ENCODE results near the gene EYS.

The EYS gene

DNA sequence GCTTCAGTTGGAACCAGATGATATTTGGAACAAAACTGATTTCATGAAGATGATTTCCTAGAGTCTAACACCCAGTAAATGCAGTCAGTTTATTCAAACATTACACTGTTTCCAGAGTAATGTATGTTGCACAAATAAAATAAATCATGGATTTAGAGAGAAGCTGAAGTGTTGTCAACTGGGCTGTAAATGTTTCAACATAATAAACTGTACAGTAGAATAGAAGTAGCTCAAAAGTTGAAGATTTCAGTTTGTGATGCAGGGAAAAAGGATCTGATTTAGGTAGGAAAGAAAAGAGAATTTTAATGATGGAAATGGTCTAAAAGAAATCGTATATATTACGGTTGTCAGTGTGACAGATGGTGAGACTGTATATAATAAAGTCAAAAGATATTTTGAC lies 985.2 kb downstream of the EYS start:
- no peak for DNase-seq (ENCODE audit: low spot score)

DNA sequence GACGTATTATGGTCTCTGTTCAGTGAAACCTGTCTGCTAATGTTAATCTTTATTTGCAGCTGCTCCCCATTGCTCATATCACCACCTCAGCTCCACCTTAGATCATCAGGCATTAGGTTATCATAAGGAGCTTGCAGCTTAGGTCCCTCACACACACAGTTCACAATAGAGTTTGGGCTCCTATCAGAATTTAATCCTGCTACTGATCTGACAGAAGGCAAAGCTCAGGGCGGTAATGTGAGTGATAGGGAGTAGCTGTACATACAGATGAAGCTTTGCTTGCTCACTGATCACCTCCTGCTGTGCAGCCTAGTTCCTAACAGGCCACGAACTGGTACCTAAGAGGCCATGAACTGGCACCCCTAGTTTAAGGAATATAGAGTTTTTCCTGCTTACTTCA lies 989.7 kb downstream of the EYS start:
- DNase-seq (ENCODE audit: low spot score): no peak

- no peak for DNase-seq (ENCODE audit: low spot score)
Measured at GRCh38 chr6:64715624-64716023, 991.4 kb downstream of the EYS start.

GRCh38 chr6:64714073-64714472 lies 993.0 kb downstream of the EYS start:
- DNase-seq (ENCODE audit: low spot score): no peak

DNA sequence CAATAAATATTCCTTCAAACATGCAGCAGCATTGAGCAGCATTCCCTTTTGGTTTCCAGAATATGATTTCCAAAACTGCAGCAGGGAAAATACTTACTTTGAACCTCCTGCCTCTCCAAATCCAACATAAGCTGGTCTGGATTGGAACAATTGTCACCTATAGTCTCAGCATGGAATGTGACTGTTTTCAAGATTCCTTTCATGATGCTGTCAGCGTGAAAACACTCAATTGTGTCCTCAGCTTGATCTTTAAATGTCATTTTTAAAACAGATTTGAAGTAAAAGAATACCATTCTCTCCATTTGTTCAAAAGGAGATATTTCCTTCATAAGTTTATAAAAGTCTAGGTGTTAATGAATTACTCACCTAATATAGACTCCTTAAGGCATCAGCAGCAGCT lies 993.9 kb downstream of the EYS start:
- no peak for DNase-seq (ENCODE audit: low spot score)

GRCh38 chr6:64712606-64713005 lies 994.4 kb downstream of the EYS start:
- DNase-seq (ENCODE audit: low spot score): no peak

- DNase-seq (ENCODE audit: low spot score): no peak
Measured at GRCh38 chr6:64703922-64704321, 1003.1 kb downstream of the EYS start.

DNA sequence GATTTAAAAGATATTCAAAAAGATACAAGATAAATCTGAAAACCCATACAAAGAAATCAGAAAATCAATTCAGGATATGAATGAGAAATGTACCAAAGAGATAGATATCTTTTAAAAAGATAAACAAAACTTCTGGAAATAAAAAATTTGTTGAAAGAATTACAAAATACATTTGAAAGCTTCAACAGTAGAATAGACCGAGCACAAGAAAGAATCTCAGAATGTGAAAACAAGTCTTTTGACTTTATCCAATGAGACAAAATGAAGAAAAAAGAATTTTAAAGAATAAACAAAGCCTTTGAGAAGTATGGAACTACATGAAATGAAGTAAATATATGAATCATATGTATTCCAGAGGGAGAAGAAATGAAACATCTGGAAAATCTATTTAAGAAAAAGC lies 1011.0 kb downstream of the EYS start:
- no peak for DNase-seq (ENCODE audit: low spot score)

GRCh38 chr6:64694356-64694755 lies 1012.7 kb downstream of the EYS start:
- DNase-seq (ENCODE audit: low spot score): no peak

DNA sequence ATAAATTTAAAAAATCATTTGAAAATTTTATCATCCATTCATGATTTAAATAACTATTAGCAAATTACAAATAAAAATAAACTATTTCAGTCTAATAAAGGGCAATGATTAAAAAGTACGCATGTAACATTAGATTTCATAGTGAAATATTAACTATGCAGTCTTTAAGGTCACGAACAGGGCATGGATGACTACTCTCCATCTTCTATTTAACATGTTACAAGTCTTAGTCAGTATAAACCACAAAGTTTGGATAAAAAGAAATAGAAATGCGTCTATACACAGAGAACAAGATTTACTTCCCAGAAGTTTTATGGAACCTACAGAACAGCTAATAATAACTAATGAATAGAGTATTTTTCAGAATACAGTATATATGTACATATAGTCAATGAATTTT lies 1016.0 kb downstream of the EYS start:
- no peak for DNase-seq (ENCODE audit: low spot score)

- no peak for DNase-seq (ENCODE audit: low spot score)
Measured at GRCh38 chr6:64685401-64685800, 1021.6 kb downstream of the EYS start.

- no peak for DNase-seq (ENCODE audit: low spot score)
Measured at GRCh38 chr6:64683682-64684081, 1023.3 kb downstream of the EYS start.

DNA sequence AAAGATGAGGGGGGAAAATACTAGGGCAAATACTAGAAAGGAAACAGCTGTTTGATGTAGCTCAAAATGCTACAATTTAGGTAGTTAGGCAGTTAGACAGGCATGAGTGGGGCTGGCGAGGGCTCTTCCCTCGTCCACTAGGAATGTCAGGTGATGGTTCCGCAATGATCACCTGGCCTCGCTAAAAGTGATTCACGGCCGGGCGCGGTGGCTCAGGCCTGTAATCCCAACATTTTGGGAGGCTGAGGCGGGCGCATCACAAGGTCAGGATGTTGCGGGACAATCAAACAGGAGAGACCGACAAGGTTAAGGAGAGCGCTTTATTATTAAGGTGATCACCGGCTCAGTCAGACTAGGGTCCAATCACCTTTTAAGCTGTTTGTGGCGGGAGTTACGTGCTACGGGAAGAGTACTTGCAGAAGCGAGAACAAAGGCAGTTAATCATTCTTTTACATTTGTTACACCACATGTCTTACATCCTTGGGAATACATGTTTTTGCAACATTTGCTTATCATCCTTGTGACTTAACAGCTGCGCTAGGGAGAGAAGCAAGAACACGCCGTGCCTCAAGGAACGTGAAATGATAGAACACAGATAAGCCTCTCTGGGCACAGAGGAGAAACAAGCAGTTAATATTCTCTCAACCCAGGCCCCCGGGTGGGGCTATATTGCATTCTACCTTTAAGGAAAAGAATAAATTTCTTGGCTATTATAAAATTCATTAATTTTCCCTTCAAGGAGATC lies 1025.4 kb downstream of the EYS start:
- no peak for DNase-seq (ENCODE audit: low spot score)

DNA sequence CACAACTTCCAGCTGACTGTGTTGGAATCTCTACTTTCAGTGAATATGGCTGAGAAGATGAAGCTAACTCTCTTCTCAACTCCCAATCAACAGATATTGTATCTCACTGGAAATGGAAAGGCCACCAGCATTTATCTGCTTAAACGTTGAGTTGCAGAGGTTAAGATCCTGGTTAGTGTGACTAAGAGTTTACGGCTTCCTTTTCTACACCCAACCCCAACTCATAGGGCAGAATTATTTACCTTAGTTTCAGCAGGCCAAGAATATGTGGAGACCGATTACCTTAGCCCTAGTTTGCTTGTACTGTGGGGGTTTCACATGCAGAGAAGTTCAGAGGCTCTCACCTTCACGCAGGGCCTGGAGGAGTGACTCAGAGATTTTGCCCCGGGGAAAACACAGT lies 1026.6 kb downstream of the EYS start:
- DNase-seq (ENCODE audit: low spot score): no peak

- no peak for DNase-seq (ENCODE audit: low spot score)
Measured at GRCh38 chr6:64679416-64679815, 1027.6 kb downstream of the EYS start.

GRCh38 chr6:64672651-64673050 lies 1034.4 kb downstream of the EYS start:
- DNase-seq (ENCODE audit: low spot score): no peak

DNA sequence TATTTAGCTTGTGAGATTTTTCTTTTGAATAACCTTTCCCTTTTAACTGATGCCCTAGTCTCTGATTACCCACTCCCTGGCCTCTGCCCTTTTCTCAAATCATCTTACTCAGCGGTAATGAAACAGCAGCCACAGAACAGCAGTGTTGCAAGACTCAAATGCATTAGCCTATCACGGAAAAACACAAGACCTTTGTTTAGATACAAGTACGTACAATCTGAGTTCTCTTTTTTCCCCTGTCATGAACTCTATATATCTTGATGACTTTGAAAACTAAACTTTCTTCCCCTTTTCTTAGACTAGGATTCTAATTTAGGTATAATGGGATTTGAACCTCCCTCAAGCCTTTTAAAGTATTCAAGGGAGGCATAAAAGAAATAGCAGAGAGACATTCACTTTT lies 1034.9 kb downstream of the EYS start:
- no peak for DNase-seq (ENCODE audit: low spot score)

GRCh38 chr6:64665137-64665536 lies 1041.9 kb downstream of the EYS start:
- DNase-seq (ENCODE audit: low spot score): no peak

GRCh38 chr6:64664480-64664879 lies 1042.5 kb downstream of the EYS start:
- DNase-seq (ENCODE audit: low spot score): no peak

GRCh38 chr6:64644024-64644423 lies 1063.0 kb downstream of the EYS start:
- no peak for DNase-seq (ENCODE audit: low spot score)

DNA sequence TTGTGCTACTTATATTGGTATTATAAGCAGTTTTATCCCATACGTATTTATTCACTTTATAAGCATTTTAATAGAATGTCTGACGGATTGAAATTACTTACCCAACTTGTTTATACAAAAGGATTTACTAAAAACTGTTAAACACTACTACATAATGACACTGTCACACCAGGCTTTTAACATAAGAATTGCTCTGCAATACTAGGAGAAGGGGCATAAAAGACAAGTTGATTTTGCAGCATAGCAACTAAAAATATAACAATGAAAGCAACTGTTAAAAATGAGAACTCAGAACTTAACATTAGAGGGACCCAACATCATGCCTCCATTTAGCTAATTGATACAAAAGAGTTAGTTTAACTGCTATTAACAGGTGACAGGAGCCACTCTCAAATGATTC lies 1076.1 kb downstream of the EYS start:
- no peak for DNase-seq (ENCODE audit: low spot score)

GRCh38 chr6:64622944-64623343 lies 1084.1 kb downstream of the EYS start:
- no peak for DNase-seq (ENCODE audit: low spot score)

DNA sequence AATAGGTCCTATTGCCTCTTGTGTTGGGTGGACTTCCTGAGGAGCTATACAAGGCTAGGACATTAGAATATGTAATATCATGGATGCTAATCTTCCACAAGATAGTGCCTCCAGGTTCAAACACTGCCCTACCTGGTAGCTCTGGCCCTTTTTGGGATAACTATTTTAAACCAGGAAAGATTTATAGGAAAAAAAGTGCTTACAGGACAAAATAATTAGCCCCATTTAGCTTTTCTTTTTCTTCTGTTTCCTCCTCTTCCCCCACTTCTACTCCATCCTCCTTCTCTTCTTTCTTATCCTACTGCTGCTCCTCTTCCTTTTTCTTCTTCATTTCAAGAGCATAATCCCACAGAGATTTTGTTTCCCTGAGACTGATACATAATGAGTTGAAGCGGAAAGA lies 1104.0 kb downstream of the EYS start:
- DNase-seq (ENCODE audit: low spot score): no peak

DNA sequence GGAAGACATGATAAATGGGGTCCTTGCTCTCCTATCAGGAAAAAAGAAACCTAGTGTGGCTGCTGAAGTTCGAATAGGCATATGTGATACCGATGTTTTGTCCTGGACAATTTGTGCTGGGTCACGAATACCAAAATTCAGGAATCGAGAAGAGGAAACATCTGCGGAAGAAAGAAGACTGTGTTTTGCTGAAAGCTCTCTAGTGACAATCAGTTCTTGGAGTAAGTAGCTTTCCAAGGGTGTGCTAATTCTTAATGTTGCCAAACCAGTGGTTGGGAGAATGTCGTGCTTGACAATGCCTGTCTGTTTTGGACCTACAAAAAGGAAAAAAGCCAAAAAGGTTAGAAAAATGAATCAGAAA lies 1115.4 kb downstream of the EYS start:
- no peak for DNase-seq (ENCODE audit: low spot score)

Data from germinal center (tissue), 1 donor.